ENCODE measurements around the gene SND1.

Gene SND1

DNA sequence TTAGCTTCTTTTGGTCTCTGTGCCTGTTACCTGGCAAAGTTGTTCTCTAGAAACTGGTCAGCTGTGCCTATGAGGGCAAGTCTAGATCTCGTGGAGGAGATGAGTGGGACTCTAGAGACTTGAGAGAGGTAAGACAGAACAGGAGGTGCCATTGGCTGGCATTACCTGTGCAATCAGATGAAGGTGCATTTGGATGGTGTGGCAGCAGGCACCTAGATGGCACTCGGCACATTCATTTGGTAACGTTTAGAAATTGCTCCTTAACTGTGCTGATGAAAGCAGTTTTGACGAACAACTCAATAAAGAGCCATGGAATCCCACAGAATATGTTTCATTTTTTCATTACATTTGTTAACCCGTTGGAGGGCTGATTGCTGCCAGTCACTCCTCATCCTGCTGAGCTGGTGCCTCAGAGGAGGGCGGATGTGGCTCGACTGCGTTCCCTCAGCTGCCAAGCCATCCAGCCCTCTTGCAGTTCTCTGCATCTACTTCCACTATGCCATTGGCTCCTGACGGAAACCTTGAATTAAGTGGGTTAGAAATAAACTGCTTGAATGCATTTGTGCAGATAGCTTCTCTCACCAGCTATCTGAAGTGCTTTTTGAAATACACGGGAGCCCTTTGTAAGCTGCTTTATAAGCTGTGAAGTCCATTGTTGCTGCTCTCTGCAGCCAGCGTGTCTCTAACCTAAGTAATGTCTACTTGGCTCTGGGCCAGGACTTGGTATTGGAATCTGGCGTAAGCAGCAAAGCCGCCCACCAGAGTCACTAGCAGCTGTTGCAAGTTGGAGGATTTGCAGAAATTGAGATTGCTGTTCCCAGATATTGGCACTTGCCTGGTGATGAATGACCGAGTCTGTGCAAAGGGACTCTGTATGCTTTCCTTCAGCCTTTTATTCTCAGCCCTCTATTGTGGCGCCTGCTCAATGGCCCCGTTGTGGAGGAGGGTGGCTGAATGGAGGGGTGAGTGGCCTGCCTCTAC is 291.8 kb downstream of the SND1 start:
- H3K27ac ChIP-seq, result no peak overlapping the region
- no peaks in the 10 kb centered on the region for H3K27me3 ChIP-seq (replicated peaks)
- TF ChIP-seq, protein P1, sequence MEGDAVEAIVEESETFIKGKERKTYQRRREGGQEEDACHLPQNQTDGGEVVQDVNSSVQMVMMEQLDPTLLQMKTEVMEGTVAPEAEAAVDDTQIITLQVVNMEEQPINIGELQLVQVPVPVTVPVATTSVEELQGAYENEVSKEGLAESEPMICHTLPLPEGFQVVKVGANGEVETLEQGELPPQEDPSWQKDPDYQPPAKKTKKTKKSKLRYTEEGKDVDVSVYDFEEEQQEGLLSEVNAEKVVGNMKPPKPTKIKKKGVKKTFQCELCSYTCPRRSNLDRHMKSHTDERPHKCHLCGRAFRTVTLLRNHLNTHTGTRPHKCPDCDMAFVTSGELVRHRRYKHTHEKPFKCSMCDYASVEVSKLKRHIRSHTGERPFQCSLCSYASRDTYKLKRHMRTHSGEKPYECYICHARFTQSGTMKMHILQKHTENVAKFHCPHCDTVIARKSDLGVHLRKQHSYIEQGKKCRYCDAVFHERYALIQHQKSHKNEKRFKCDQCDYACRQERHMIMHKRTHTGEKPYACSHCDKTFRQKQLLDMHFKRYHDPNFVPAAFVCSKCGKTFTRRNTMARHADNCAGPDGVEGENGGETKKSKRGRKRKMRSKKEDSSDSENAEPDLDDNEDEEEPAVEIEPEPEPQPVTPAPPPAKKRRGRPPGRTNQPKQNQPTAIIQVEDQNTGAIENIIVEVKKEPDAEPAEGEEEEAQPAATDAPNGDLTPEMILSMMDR (IDR thresholded peaks at IDR 0.05; ENCODE audit: low read depth, low read length, missing control alignments), result no peak
- H3K36me3 ChIP-seq (replicated peaks), result peaks cover 8% of the 10 kb centered on the region
- peak; percentile 20 for DNase-seq
- in situ Hi-C loops (cut with HindIII; ENCODE audit: low pct_ligation_motif_present, low sequenced_read_pairs), result no loop called here
- no peak overlapping the region for H3K4me3 ChIP-seq (ENCODE audit: low read depth, low read length)

DNA sequence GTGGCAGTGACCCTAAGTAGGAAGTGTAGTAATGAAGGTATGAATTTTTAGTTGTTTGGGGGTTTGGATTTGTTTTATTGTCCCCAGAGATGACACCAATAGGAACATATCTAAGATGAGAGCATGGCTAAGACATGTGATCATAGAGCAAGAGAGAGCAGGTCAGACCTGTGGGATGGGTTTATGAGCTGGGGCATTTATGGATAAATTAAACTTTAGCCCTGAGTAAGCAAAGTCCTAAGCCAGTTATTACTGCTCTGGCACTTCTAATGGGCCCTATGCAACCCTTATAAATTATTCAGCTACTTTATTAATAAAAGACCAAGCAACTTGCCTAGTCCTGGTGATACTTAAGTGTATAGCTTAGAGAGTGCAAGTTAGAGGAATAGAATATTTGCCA is 294.1 kb downstream of the SND1 start:
- in situ Hi-C loops (cut with HindIII; ENCODE audit: low pct_ligation_motif_present, low sequenced_read_pairs), result no loop called here
- H3K27me3 ChIP-seq (replicated peaks), result no peaks in the 10 kb centered on the region
- no peak for DNase-seq
- H3K36me3 ChIP-seq (replicated peaks), result peaks cover 8% of the 10 kb centered on the region
- TF ChIP-seq, protein P1 (IDR thresholded peaks at IDR 0.05; ENCODE audit: low read depth, low read length, missing control alignments), result no peak
- no peak overlapping the region for H3K27ac ChIP-seq
- no peak overlapping the region for H3K4me3 ChIP-seq (ENCODE audit: low read depth, low read length)

DNA sequence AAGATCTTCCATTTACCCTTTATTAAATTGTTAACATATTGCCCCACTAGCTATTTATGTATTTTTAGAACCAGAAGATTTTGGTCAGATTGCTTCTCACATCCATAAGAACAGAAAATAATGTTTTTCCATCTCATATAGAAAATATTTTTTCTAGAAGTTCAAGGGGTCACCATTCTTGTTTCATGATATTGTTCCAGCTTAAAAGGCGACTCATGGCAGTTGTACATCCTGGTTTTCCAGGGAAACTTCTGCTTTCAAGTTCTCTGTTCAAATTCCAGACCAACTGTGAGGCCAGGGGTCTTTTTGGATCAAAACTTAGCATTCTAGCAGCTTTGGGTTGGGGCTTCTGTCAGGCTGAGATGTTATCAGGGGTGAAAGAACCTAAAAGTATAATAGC is 294.9 kb downstream of the SND1 start:
- no peak for DNase-seq

DNA sequence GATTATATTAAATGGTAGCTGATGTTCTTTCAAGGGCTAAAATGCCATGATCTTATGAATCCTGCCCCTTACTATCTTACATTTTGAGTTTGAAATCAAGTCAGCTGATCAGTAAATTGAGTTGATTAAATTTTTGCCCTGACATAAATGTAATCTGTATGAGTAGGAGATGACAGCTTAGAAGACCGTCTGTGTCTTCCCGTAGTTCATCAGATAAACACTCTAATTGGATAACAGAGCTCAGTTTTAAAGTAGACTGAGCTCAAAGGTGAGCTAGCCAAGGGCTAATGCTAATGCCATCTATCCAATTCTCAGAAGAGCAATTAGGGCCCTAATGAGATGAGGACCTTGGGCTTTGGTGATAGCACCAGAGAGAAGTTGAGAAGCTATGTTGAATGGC is 296.3 kb downstream of the SND1 start:
- DNase-seq, result no peak
- in situ Hi-C loops (cut with HindIII; ENCODE audit: low pct_ligation_motif_present, low sequenced_read_pairs), result no loop called here
- TF ChIP-seq, protein P1 (IDR thresholded peaks at IDR 0.05; ENCODE audit: low read depth, low read length, missing control alignments), result no peak
- peaks cover 8% of the 10 kb centered on the region for H3K36me3 ChIP-seq (replicated peaks)
- H3K27me3 ChIP-seq (replicated peaks), result no peaks in the 10 kb centered on the region
- no peak overlapping the region for H3K4me3 ChIP-seq (ENCODE audit: low read depth, low read length)
- H3K27ac ChIP-seq, result no peak overlapping the region

More for the DNA sequence above, 294.9 kb downstream of the SND1 start:
- Histone ChIP-seq H3K27me3 (replicated peaks) (no peaks in the 10 kb centered on the region), H3K27ac (no peak overlapping the region), H3K36me3 (replicated peaks) (peaks cover 8% of the 10 kb centered on the region), H3K4me3 (ENCODE audit: low read depth, low read length) (no peak overlapping the region)
- in situ Hi-C loops (cut with HindIII; ENCODE audit: low pct_ligation_motif_present, low sequenced_read_pairs), result no loop called here
- TF ChIP-seq, protein P1 (IDR thresholded peaks at IDR 0.05; ENCODE audit: low read depth, low read length, missing control alignments), result no peak

DNA sequence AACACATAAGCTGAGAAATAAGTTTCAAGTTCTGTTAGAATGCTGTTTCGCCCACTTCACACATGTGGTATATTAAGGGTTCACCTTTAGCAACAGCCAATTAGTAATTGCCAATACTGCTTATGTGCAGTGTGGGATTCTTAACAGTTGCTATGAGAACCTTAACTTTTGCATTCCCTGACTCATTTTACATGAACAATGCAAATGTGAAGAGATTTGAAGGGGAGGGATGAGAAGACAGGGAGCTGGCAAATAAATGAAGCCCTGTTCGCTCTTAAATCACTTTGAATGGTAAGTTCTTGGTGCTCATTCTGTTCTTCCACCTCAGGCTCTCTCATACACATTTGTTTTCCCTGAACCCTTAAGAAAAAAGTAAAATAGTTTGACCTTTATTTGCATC is 296.9 kb downstream of the SND1 start:
- TF ChIP-seq, protein P1 (IDR thresholded peaks at IDR 0.05; ENCODE audit: low read depth, low read length, missing control alignments), result no peak
- Histone ChIP-seq H3K27ac (no peak overlapping the region), H3K27me3 (replicated peaks) (no peaks in the 10 kb centered on the region), H3K4me3 (ENCODE audit: low read depth, low read length) (no peak overlapping the region), H3K36me3 (replicated peaks) (peaks cover 3% of the 10 kb centered on the region)
- DNase-seq, result no peak
- in situ Hi-C loops (cut with HindIII; ENCODE audit: low pct_ligation_motif_present, low sequenced_read_pairs), result no loop called here
